HAP-1 (cell line): Measurements from ENCODE around the gene GLP1R.

Experiments used
- DNase-seq, 2 experiments: peaks; one replicate each; pipeline ENCODE4 v3.0.0-alpha.2; 2016 to 2020; ENCODE audit warnings: low spot score in 2 of 2
- H3K27me3 ChIP-seq: fragments of 250-450 bp; sonication (Bioruptor Pico); 2 replicates; pipeline ENCODE4 v1.5.1; 2020; ENCODE audit warnings: low read depth, mild to moderate bottlenecking, moderate library complexity
- H3K36me3 ChIP-seq: fragments of 250-450 bp; sonication (Bioruptor Pico); replicated peaks from 2 replicates; pipeline ENCODE4 v1.5.1; 2020; ENCODE audit warnings: mild to moderate bottlenecking
- H3K4me1 ChIP-seq: fragments of 250-450 bp; sonication (Bioruptor Pico); 2 replicates; pipeline ENCODE4 v1.5.1; 2020; ENCODE audit warnings: mild to moderate bottlenecking
- H3K4me3 ChIP-seq: fragments of 250-450 bp; sonication (Bioruptor Pico); 2 replicates; pipeline ENCODE4 v1.5.1; 2020; ENCODE audit warnings: mild to moderate bottlenecking, moderate library complexity
- H3K9me3 ChIP-seq: fragments of 250-450 bp; sonication (Bioruptor Pico); 2 replicates; pipeline ENCODE4 v1.5.1; 2020; ENCODE audit warnings: mild to moderate bottlenecking, moderate library complexity
- in situ Hi-C: fragments of 300-500 bp; cut with MboI; formaldehyde crosslinking; loops from 3 replicates; pipeline ENCODE4 v1.14.3; 2020; ENCODE audit warnings: low sequenced_read_pairs, inconsistent platforms, mixed read lengths

The GLP1R gene

GRCh38 chr6:39093149-39093708, 44.6 kb downstream of the GLP1R start:
- Histone ChIP-seq H3K4me1 (no peaks in the 10 kb centered on the region), H3K4me3 (no peak overlapping the region), H3K27me3 (peaks cover 41% of the 10 kb centered on the region), H3K9me3 (no peaks in the 10 kb centered on the region), H3K36me3 (no peaks in the 10 kb centered on the region)
- in situ Hi-C loops, result no loop called here
- no peak for DNase-seq

DNA sequence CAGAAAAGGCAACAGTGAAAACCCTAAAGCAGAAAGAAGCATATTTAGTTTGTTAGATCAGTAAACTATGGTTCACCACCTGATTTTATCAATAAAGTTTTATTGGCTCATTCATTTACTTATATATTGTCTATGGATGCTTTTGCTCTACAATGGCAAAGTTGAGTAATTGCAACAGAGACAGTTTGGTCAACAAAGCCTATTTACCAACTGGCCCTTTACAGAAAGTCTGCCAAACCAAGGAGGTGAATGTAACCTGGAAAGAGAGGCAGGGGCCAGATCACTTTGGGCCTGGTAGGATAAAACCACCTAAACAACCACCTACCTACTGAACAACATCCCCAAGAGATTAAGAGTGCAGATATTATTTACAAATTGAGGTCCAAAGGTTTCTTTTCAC, 47.0 kb downstream of the GLP1R start:
- Histone ChIP-seq H3K9me3 (no peaks in the 10 kb centered on the region), H3K4me1 (no peaks in the 10 kb centered on the region), H3K27me3 (peaks cover 31% of the 10 kb centered on the region), H3K4me3 (no peak overlapping the region), H3K36me3 (no peaks in the 10 kb centered on the region)
- in situ Hi-C loops, result no loop called here
- no peak for DNase-seq

DNA sequence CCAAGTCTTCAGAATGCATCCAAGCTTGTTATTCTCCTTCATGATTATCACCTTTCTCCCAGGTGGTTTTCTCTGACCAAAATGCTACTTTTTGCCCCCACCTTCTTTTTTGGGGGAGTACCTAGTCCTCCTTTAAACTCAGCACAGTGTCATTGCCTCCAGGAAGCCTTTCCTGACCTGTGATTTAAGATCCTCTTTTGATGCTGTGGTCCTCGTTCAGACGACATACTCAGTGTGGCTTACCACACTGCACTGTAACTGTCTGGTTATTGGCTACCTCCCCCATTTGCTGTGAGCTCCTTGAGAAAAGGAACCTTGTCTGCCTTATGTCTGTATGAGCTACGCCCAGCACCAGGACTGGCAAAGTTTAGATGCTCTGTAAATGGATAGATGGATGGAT, 51.8 kb downstream of the GLP1R start:
- no peak for DNase-seq
- Histone ChIP-seq H3K27me3 (peaks cover 12% of the 10 kb centered on the region), H3K36me3 (no peaks in the 10 kb centered on the region), H3K4me1 (no peaks in the 10 kb centered on the region), H3K9me3 (no peaks in the 10 kb centered on the region), H3K4me3 (no peak overlapping the region)
- in situ Hi-C loops, result no loop called here

- peak; percentile 57 to 73 for DNase-seq
- Histone ChIP-seq H3K4me3 (no peak overlapping the region), H3K36me3 (no peaks in the 10 kb centered on the region), H3K9me3 (no peaks in the 10 kb centered on the region), H3K27me3 (peaks cover 12% of the 10 kb centered on the region), H3K4me1 (no peaks in the 10 kb centered on the region)
- in situ Hi-C loops, result no loop called here
Observed at GRCh38 chr6:39102071-39102820, 53.7 kb downstream of the GLP1R start.

GRCh38 chr6:39102821-39103136, 54.2 kb downstream of the GLP1R start:
- no peaks in the 10 kb centered on the region for H3K4me1 ChIP-seq
- in situ Hi-C loops, result no loop called here
- no peaks in the 10 kb centered on the region for H3K36me3 ChIP-seq
- DNase-seq, result no peak
- H3K4me3 ChIP-seq, result no peak overlapping the region
- peaks cover 12% of the 10 kb centered on the region for H3K27me3 ChIP-seq
- no peaks in the 10 kb centered on the region for H3K9me3 ChIP-seq

DNA sequence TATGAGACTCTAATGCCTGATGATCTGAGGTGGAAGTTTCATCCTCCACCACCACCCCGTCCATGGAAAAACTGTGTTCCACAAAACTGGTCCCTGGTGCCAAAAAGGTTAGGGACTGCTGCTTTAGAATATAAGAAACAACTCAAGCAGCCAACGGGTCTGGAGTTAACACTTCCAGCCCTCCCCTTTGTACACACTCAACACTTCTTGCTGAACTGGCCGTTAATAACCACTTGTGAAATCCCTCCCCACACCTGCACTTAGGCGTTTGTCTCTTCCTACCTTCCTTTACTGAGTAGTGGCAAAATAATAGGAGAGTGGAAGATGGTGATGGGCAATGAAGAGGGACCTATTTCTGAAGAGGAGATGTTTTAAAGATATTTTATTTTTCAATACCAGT, 55.9 kb downstream of the GLP1R start:
- H3K4me1 ChIP-seq, result no peaks in the 10 kb centered on the region
- in situ Hi-C loops, result no loop called here

GRCh38 chr6:39107034-39107433, 58.5 kb downstream of the GLP1R start:
- no peak for DNase-seq
- in situ Hi-C loops, result no loop called here
- H3K27me3 ChIP-seq, result no peaks in the 10 kb centered on the region
- peaks cover 3% of the 10 kb centered on the region; the same call in 1 of the 2 replicates for H3K36me3 ChIP-seq
- no peak overlapping the region for H3K4me3 ChIP-seq
- H3K9me3 ChIP-seq, result no peaks in the 10 kb centered on the region
- H3K4me1 ChIP-seq, result no peaks in the 10 kb centered on the region

More for the DNA sequence above, 55.9 kb downstream of the GLP1R start:
- Histone ChIP-seq H3K9me3 (no peaks in the 10 kb centered on the region), H3K27me3 (peaks cover 8% of the 10 kb centered on the region), H3K4me3 (no peak overlapping the region), H3K36me3 (no peaks in the 10 kb centered on the region)
- no peak for DNase-seq

- no peaks in the 10 kb centered on the region for H3K9me3 ChIP-seq
- in situ Hi-C loops, result no loop called here
- no peak overlapping the region for H3K4me3 ChIP-seq
- peaks cover 3% of the 10 kb centered on the region; the same call in 1 of the 2 replicates for H3K36me3 ChIP-seq
- H3K4me1 ChIP-seq, result no peaks in the 10 kb centered on the region
- H3K27me3 ChIP-seq, result no peaks in the 10 kb centered on the region
- DNase-seq, result no peak
Observed at GRCh38 chr6:39107641-39108040, 59.1 kb downstream of the GLP1R start.

GRCh38 chr6:39108041-39108839, 59.7 kb downstream of the GLP1R start:
- Histone ChIP-seq H3K9me3 (no peaks in the 10 kb centered on the region), H3K27me3 (no peaks in the 10 kb centered on the region), H3K36me3 (peaks cover 3% of the 10 kb centered on the region; the same call in 1 of the 2 replicates), H3K4me1 (no peaks in the 10 kb centered on the region), H3K4me3 (no peak overlapping the region)
- in situ Hi-C loops, result no loop called here
- no peak for DNase-seq

DNA sequence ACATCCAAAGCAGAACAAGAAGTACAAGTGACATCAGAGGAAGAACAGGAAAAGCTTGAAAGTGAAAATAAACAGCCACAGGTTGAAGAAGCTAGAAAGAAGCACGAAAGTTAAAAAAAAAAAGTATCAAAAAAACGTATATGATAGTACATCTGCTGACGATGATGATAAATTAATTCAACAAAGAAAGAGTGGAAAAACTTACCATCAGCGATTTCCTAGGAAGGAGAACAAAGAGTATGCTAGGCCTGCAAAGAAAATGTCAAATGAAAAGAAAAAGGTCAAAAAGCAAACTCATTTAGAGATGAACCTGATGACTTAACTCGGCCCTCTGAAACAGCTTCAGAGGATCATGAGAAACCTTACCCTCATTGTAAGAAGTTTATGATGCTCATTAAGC, 62.7 kb downstream of the GLP1R start:
- Histone ChIP-seq H3K4me1 (peaks cover 9% of the 10 kb centered on the region), H3K36me3 (peaks cover 3% of the 10 kb centered on the region; the same call in 1 of the 2 replicates), H3K27me3 (no peaks in the 10 kb centered on the region), H3K4me3 (no peak overlapping the region), H3K9me3 (no peaks in the 10 kb centered on the region)
- in situ Hi-C loops, result no loop called here
- DNase-seq, result no peak

DNA sequence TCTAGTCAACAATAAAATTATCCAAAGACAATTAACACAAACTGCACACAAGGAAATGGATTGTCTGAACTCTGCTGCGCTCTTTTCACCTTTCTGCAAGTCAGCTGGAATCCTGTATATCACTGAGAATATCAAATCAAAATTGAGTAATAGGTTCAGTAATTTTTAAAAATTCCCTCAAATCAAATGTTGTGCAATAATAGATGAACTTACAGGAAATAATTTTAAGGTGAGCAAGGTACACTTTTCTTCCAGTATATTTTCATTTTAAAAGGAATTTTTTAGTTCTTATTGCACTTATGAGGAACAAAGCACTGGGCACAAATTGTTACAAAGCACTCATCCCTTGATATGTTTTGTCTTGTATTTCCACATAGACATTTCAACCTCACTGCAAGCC, 65.2 kb downstream of the GLP1R start:
- Histone ChIP-seq H3K9me3 (no peaks in the 10 kb centered on the region), H3K4me1 (peaks cover 9% of the 10 kb centered on the region), H3K4me3 (peak overlapping the region; percentile 49; the same call in 1 of the 2 replicates), H3K36me3 (peaks cover 3% of the 10 kb centered on the region; the same call in 1 of the 2 replicates), H3K27me3 (no peaks in the 10 kb centered on the region)
- in situ Hi-C loops, result no loop called here
- no peak for DNase-seq

DNA sequence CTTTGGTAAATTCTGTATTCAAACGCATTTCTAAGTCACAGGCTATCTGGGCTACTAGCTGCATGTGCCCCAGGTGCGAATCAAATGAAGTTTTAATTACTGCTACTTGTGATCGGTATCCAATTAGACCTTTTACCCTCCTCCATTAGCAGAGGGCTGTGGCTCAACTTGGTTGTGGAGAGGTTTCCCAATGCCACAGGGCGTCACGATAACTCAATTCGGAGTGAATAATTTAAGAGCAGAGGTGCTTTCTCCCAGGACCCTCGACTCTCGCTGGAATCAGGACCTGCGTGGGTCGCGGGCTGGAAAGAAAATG, 65.8 kb downstream of the GLP1R start:
- peak in 1 of 2 experiments; percentile 13 for DNase-seq
- H3K4me3 ChIP-seq, result peak overlapping the region; percentile 49
- H3K4me1 ChIP-seq, result peaks cover 9% of the 10 kb centered on the region
- peaks cover 3% of the 10 kb centered on the region; the same call in 1 of the 2 replicates for H3K36me3 ChIP-seq
- no peaks in the 10 kb centered on the region for H3K9me3 ChIP-seq
- in situ Hi-C loops, result no loop called here
- 0 out of 2 replicates have a peak, but pooled peaks cover 2% of the 10 kb centered on the region for H3K27me3 ChIP-seq

DNA sequence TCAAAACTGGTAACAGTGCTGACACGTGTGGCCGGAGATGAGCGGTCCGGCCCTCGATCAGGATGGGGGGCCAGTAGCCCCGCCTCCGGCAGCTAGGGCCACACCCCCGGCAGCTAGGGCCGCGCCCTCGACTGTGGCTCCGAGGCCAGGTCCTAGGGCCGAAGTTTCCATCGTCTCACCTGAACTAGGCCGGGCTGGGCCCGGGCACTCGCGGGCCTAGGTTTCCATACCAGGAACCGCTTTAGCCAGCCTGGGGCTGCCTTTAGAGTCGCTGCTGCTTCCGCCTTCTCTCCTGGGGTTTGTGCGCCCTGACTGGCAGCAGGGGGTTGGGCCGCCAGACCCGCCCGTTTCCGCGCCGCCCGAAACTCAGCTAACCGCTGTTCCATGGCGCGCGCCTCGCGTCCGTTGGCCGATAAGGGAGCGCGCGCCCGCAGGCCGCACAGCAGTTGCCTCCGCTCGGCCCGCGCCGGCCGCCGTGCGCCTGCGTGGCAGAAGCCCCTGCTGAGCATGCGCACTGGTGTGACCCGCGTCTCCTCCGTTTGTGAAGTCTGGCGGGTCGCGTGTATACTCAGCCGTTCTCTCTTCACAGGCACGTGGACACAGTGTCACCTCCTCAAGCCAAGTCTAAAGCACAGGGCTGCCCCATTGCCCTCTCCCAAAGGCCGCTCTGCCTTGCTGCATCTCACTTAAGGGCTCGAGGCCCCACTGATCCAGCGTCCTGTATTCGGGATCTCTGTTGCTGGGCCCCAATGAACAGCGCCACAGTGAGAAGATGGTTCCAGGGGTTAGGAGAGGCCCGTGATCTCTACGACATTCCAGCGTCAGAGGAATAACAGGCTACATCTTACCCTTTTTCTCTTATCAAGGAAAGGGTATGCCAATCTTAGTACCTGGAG, 66.4 kb downstream of the GLP1R start, which contains the start of gene SAYSD1:
SAYSD1 (minus strand) TSS at position 483 of the 896 bp plus-strand sequence; CDS start at position 386, 97 bp downstream.
- Histone ChIP-seq H3K27me3 (peaks cover 2% of the 10 kb centered on the region; the same call in 1 of the 2 replicates), H3K36me3 (peaks cover 3% of the 10 kb centered on the region; the same call in 1 of the 2 replicates), H3K4me3 (peak within 1 kb of the TSS; percentile 49), H3K9me3 (no peaks in the 10 kb centered on the region), H3K4me1 (peaks cover 9% of the 10 kb centered on the region)
- peak; percentile 82 to 91 for DNase-seq
- in situ Hi-C loops, result no loop called here
